Hepatocyte (in vitro differentiated cells): ENCODE data around the gene ROR2.

Experiments used
- EZH2 ChIP-seq: fragments of 200-600 bp; sonication (generic); IDR thresholded peaks from 2 replicates; pipeline ENCODE4 v1.6.1; 2016; ENCODE audit warnings: antibody characterized with exemption, mild to moderate bottlenecking, borderline replicate concordance
- TF ChIP-seq, protein P1 (sequence below): fragments of 200-600 bp; sonication (generic); IDR thresholded peaks from 2 replicates; pipeline ENCODE4 v1.5.1; 2016; ENCODE audit warnings: antibody characterized with exemption, mild to moderate bottlenecking; ENCODE audit not compliant: poor library complexity

DNA sequence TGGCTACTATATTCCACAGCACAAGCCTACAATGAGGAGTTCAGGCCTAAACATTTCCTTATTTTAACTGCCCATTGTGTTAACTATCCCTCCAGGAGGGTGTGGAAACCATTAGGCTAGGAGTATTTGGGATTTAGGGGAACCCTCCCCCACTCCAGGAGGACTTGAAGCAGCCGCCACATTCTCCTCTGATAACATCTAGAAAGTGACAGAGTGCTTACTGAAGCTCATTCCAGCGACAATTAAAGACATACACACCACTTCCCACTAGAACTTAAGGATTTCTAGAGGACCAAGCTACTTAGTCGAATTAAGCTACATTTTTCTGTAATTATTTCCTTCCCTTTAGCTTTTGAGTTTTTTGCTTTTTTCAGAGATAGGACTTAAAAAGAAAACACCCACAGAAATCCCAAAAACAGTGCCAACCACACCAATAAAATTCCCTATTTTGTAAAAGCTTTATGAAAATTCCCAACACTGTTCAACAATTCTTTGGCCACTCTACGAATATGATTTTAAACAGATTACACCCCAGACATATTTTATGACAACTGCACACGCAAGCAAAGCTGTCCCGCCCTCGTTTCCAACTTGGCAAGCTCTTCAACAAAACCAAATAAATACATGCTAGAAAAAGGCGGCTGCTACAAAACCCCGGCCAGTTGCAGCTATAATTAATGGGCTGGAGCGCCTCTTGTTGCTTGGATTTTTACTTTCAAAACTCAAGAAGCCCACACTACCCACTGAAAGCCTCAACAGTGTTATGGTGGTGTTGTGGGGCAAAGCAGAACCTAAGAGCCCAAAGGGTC, 4.5 kb downstream of the ROR2 start:
- TF ChIP-seq, protein P1, sequence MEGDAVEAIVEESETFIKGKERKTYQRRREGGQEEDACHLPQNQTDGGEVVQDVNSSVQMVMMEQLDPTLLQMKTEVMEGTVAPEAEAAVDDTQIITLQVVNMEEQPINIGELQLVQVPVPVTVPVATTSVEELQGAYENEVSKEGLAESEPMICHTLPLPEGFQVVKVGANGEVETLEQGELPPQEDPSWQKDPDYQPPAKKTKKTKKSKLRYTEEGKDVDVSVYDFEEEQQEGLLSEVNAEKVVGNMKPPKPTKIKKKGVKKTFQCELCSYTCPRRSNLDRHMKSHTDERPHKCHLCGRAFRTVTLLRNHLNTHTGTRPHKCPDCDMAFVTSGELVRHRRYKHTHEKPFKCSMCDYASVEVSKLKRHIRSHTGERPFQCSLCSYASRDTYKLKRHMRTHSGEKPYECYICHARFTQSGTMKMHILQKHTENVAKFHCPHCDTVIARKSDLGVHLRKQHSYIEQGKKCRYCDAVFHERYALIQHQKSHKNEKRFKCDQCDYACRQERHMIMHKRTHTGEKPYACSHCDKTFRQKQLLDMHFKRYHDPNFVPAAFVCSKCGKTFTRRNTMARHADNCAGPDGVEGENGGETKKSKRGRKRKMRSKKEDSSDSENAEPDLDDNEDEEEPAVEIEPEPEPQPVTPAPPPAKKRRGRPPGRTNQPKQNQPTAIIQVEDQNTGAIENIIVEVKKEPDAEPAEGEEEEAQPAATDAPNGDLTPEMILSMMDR: no peak
- no peak for TF ChIP-seq EZH2
